ENCODE data around the gene PLEKHA1. TPM values are rescaled to one million over a fixed set of nuclear protein-coding genes. Genes with fewer than 3 reads are reported as not detected.

The PLEKHA1 gene
- total and polyA plus RNA-seq, 2 of the 13 experiments (the other 11 are each of a cell fraction or from before 2014, with no cell fraction given): 32.2 to 53.3 TPM

- TF ChIP-seq CREB3 (CRISPR knock-in tag; IDR thresholded peaks at IDR 0.05) (no peak), RFXAP (CRISPR knock-in tag; IDR thresholded peaks at IDR 0.05; ENCODE audit: borderline replicate concordance) (peak; percentile 70; the same call in 1 of the 2 replicates), CHCHD3 (CRISPR knock-in tag; IDR thresholded peaks at IDR 0.05) (no peak), AGO2 (optimal IDR thresholded peaks at IDR 0.05; ENCODE audit: low read depth, low read length) (no peak), PRPF4 (IDR thresholded peaks at IDR 0.05; ENCODE audit: low read depth, low read length, poor library complexity, severe bottlenecking) (no peak), PRDM15 (CRISPR knock-in tag; IDR thresholded peaks at IDR 0.05) (no peak), NCOA2 (CRISPR knock-in tag; IDR thresholded peaks at IDR 0.05) (0 out of 2 replicates have a peak, but pooled peaks have one; percentile 45), ZNF550 (CRISPR knock-in tag; IDR thresholded peaks at IDR 0.05; ENCODE audit: borderline replicate concordance) (no peak), ZNF589 (CRISPR knock-in tag; conservative IDR thresholded peaks at IDR 0.05) (no peak), GLI4 (CRISPR knock-in tag; IDR thresholded peaks at IDR 0.05; ENCODE audit: borderline replicate concordance) (no peak), ZNF280B (CRISPR knock-in tag; IDR thresholded peaks at IDR 0.05; ENCODE audit: borderline replicate concordance) (no peak), ZNF710 (CRISPR knock-in tag; IDR thresholded peaks at IDR 0.05; ENCODE audit: borderline replicate concordance) (no peak), RARG (CRISPR knock-in tag; IDR thresholded peaks at IDR 0.05; ENCODE audit: low read depth) (no peak), FUBP1 (CRISPR knock-in tag; IDR thresholded peaks at IDR 0.05; ENCODE audit: borderline replicate concordance) (no peak), MEF2D (CRISPR knock-in tag; IDR thresholded peaks at IDR 0.05) (0 out of 2 replicates have a peak, but pooled peaks have one; percentile 43), ZMAT5 (CRISPR knock-in tag; IDR thresholded peaks at IDR 0.05; ENCODE audit: borderline replicate concordance, low read depth) (no peak), RFX5 (IDR thresholded peaks at IDR 0.05; ENCODE audit: low read depth, low read length) (no peak)
Observed at GRCh38 chr10:122344741-122345258, 29.7 kb upstream of the PLEKHA1 start (continued).
